ENCODE results near the gene IL17RA.

Gene IL17RA

GRCh38 chr22:17135153-17135760, 50.5 kb downstream of the IL17RA start:
- DNase-seq (ENCODE audit: low read depth): no peak
- no peak overlapping the region for H3K4me3 ChIP-seq (ENCODE audit: low read depth, low read length)
- no peak for TF ChIP-seq CTCF (IDR thresholded peaks at IDR 0.05; ENCODE audit: low read depth, low read length, missing control alignments)

DNA sequence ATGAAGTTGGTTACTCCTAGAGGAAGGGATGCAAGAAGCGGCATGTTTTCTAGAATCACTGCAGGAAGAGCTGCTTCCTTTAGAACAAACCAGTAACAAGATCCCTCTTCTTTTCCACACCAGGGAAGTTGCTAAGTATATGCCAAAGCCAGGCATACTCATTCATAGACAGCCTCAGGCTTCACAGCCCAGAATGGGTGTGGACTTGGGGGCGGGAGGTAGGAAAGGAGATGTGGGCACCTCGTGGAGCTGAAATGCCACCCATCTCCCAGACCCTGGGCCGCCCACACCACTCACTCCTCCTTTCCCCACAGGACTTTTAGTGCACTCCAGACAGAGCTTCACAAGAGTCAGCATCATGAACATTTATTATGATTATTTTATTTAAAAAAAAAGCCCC, 52.4 kb downstream of the IL17RA start:
- H3K4me3 ChIP-seq (ENCODE audit: low read depth, low read length): no peak overlapping the region
- DNase-seq (ENCODE audit: low read depth): no peak
- TF ChIP-seq CTCF (IDR thresholded peaks at IDR 0.05; ENCODE audit: low read depth, low read length, missing control alignments): no peak

DNA sequence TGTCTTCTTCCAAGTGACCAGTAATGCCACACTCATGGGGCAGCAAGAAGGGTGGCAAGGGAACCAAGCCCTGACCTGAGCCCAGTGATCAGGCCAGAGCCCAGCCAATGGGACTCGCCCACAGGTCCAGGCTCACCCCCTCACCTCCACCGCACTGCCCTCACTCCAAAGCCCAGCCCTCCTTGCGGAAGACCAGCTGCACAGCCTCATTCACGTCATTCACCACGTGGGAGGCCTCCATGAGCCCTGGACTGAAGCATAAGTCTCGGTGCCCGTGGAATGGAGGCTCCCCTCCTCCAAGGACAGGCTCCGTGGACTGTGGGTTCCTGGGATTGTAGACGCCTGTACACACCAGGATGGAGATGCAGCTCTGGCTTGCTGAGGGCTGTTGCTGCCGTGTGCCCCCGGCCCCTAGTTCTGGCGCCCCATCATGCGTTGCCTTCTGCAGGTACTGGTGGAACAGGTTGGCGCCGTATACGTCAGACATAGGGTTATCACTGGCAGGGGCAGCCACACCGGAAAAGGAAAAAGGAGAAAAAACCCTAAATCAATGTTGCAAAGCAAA, 53.1 kb downstream of the IL17RA start:
- no peak for TF ChIP-seq CTCF (IDR thresholded peaks at IDR 0.05; ENCODE audit: low read depth, low read length, missing control alignments)
- no peak overlapping the region for H3K4me3 ChIP-seq (ENCODE audit: low read depth, low read length)
- no peak for DNase-seq (ENCODE audit: low read depth)

GRCh38 chr22:17138513-17138912, 53.7 kb downstream of the IL17RA start:
- no peak for DNase-seq (ENCODE audit: low read depth)
- TF ChIP-seq CTCF (IDR thresholded peaks at IDR 0.05; ENCODE audit: low read depth, low read length, missing control alignments): no peak
- no peak overlapping the region for H3K4me3 ChIP-seq (ENCODE audit: low read depth, low read length)

GRCh38 chr22:17140022-17140421, 55.2 kb downstream of the IL17RA start:
- no peak for DNase-seq (ENCODE audit: low read depth)
- no peak for TF ChIP-seq CTCF (IDR thresholded peaks at IDR 0.05; ENCODE audit: low read depth, low read length, missing control alignments)
- no peak overlapping the region for H3K4me3 ChIP-seq (ENCODE audit: low read depth, low read length)

DNA sequence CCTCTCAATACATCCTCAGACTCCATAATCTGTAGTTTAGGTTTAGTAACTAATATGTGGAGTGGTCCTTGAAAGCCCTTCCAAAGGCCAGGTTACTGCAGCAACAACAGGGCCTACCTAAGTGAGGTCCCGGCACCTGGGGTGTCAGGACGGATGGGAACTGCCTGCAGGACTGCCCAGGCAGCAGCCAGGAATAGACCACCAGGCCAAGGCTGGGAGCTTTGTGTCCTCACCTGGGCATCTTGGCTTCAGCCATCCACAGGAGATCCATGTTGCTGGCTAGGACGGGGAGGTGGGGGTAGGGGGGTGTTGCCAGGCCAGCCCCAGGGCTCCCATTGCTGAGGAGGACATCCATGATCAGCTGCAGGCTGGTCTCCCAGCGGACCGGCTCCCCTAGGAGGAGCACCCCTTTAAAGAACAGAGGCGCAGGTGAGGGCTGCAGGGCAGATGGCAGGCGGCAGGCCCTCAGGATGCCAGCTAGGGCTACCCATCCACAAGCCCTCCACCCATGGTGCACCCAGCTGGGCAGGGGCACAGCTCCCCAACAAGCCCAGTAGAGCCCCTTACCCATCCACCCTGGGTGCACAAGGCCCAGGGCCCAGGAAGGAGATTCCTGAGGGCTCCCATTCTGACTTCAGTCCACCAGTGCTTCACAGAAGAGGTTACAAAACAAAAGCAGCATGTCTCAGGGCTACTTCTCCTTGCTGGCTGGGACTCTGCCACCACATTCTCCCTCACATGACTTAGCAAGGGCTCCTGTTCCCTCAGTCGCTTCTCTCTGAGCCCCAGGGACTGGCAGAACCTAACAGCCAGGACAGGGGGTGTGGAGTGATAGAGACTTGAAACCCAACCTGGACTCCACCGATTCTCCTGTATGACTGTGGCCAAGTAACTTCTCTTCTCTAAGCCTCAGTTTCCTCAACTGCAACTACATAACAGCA, 56.3 kb downstream of the IL17RA start:
- no peak for TF ChIP-seq CTCF (IDR thresholded peaks at IDR 0.05; ENCODE audit: low read depth, low read length, missing control alignments)
- DNase-seq (ENCODE audit: low read depth): no peak
- H3K4me3 ChIP-seq (ENCODE audit: low read depth, low read length): no peak overlapping the region

All from GM12864 (cell line).